Measurements from ENCODE around the gene RHCG. TPM values are rescaled to one million over a fixed set of nuclear protein-coding genes. Genes with fewer than 3 reads are reported as not detected.

RHCG gene
- total and polyA plus RNA-seq, 2 of the 13 experiments (the other 11 are each of a cell fraction or from before 2014, with no cell fraction given), result not detected

GRCh38 chr15:89455535-89455934, 40.8 kb downstream of the RHCG start (continued):
- TF ChIP-seq ZBTB33 (CRISPR knock-in tag; IDR thresholded peaks at IDR 0.05) (no peak), MTERF4 (CRISPR knock-in tag; IDR thresholded peaks at IDR 0.05) (no peak), ZSCAN21 (CRISPR knock-in tag; IDR thresholded peaks at IDR 0.05; ENCODE audit: borderline replicate concordance) (no peak), ZHX2 (IDR thresholded peaks at IDR 0.05; ENCODE audit: low read depth) (no peak), ZHX2 (CRISPR knock-in tag; IDR thresholded peaks at IDR 0.05; ENCODE audit: borderline replicate concordance) (no peak), TCF7 (IDR thresholded peaks at IDR 0.05; ENCODE audit: low read depth) (peak; percentile 63), ZMYM4 (CRISPR knock-in tag; IDR thresholded peaks at IDR 0.05) (peak; percentile 69; the same call in 1 of the 2 replicates), ARID5B (CRISPR knock-in tag; IDR thresholded peaks at IDR 0.05) (peak; percentile 71), IKZF1 (IDR thresholded peaks at IDR 0.05) (no peak), ATF2 (CRISPR knock-in tag; IDR thresholded peaks at IDR 0.05) (peak; percentile 38; the same call in 1 of the 2 replicates), CEBPB (IDR thresholded peaks at IDR 0.05; ENCODE audit: borderline replicate concordance, low read depth, low read length) (peak; percentile 53; the same call in 1 of the 2 replicates)
